ENCODE data around the gene DENND1C. TPM values are rescaled to one million over a fixed set of nuclear protein-coding genes. Genes with fewer than 3 reads are reported as not detected.
A peak's percentile ranks its signal among the peaks of the same experiment; 100 is the strongest.

The DENND1C gene
- total and polyA plus RNA-seq, 9 of the 15 experiments (the other 6 are each of a cell fraction or from before 2014, with no cell fraction given) = 0.03 to 1.2 (median 0.32) TPM; not detected in 1

DNA sequence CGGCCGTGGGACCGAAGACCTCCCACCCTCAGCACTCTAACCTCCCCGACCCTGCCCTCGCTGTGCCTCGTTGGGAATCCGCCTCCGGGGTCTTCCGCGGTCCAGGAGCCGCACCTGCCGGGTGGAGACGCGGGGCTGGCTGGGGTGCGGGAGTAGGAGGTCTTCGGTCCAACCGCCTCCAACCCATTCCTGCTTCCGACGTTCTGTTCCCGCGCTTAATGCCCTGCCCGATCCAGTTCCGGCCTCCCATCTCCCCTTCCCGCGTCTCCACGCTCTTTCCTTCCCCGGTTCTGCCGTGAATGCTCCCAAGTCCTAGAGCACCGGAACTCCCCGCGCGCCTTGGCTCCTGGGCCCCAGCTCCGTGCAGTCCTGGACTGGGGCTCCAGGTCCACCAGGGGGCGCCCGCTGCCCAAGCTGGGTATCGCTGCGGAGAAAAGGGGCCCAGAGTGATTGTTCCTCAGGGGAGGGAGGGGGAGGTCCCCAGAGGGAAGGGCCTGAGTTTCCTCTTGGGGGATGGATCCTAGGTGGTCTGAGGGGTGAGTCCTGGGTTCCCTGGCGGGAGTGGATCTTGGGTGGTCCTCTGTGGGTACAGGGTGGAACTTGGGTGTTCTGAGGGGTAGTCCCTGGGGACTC is 35.2 kb upstream of the DENND1C start (continued):
- TF ChIP-seq, protein P1, sequence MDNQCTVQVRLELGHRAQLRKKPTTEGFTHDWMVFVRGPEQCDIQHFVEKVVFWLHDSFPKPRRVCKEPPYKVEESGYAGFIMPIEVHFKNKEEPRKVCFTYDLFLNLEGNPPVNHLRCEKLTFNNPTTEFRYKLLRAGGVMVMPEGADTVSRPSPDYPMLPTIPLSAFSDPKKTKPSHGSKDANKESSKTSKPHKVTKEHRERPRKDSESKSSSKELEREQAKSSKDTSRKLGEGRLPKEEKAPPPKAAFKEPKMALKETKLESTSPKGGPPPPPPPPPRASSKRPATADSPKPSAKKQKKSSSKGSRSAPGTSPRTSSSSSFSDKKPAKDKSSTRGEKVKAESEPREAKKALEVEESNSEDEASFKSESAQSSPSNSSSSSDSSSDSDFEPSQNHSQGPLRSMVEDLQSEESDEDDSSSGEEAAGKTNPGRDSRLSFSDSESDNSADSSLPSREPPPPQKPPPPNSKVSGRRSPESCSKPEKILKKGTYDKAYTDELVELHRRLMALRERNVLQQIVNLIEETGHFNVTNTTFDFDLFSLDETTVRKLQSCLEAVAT (IDR thresholded peaks at IDR 0.05) = 0 out of 4 replicates have a peak, but pooled peaks of 1 of the 2 experiments have one; percentile 35
- TF ChIP-seq SETDB1 (IDR thresholded peaks at IDR 0.05; ENCODE audit: low read length) (no peak), CHD2 (IDR thresholded peaks at IDR 0.05; ENCODE audit: low read depth, low read length) (no peak), NR2C2 (CRISPR knock-in tag; IDR thresholded peaks at IDR 0.05) (peak; percentile 61; the same call in 1 of the 2 replicates), NR2C2 (tag; IDR thresholded peaks at IDR 0.05) (no peak), CTBP1 (IDR thresholded peaks at IDR 0.05; ENCODE audit: borderline replicate concordance) (peak; percentile 68), NUFIP1 (IDR thresholded peaks at IDR 0.05; ENCODE audit: partially characterized antibody) (no peak), FOXJ2 (tag; IDR thresholded peaks at IDR 0.05) (no peak), ZNF23 (CRISPR knock-in tag; IDR thresholded peaks at IDR 0.05) (no peak), TARDBP (IDR thresholded peaks at IDR 0.05) (0 out of 2 replicates have a peak, but pooled peaks have one; percentile 27)
- TF ChIP-seq, protein P2, sequence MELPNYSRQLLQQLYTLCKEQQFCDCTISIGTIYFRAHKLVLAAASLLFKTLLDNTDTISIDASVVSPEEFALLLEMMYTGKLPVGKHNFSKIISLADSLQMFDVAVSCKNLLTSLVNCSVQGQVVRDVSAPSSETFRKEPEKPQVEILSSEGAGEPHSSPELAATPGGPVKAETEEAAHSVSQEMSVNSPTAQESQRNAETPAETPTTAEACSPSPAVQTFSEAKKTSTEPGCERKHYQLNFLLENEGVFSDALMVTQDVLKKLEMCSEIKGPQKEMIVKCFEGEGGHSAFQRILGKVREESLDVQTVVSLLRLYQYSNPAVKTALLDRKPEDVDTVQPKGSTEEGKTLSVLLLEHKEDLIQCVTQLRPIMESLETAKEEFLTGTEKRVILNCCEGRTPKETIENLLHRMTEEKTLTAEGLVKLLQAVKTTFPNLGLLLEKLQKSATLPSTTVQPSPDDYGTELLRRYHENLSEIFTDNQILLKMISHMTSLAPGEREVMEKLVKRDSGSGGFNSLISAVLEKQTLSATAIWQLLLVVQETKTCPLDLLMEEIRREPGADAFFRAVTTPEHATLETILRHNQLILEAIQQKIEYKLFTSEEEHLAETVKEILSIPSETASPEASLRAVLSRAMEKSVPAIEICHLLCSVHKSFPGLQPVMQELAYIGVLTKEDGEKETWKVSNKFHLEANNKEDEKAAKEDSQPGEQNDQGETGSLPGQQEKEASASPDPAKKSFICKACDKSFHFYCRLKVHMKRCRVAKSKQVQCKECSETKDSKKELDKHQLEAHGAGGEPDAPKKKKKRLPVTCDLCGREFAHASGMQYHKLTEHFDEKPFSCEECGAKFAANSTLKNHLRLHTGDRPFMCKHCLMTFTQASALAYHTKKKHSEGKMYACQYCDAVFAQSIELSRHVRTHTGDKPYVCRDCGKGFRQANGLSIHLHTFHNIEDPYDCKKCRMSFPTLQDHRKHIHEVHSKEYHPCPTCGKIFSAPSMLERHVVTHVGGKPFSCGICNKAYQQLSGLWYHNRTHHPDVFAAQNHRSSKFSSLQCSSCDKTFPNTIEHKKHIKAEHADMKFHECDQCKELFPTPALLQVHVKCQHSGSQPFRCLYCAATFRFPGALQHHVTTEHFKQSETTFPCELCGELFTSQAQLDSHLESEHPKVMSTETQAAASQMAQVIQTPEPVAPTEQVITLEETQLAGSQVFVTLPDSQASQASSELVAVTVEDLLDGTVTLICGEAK (IDR thresholded peaks at IDR 0.05) = peak; percentile 76
- TF ChIP-seq, protein P2 (CRISPR knock-in tag; IDR thresholded peaks at IDR 0.05) = no peak
- TF ChIP-seq, protein P3, sequence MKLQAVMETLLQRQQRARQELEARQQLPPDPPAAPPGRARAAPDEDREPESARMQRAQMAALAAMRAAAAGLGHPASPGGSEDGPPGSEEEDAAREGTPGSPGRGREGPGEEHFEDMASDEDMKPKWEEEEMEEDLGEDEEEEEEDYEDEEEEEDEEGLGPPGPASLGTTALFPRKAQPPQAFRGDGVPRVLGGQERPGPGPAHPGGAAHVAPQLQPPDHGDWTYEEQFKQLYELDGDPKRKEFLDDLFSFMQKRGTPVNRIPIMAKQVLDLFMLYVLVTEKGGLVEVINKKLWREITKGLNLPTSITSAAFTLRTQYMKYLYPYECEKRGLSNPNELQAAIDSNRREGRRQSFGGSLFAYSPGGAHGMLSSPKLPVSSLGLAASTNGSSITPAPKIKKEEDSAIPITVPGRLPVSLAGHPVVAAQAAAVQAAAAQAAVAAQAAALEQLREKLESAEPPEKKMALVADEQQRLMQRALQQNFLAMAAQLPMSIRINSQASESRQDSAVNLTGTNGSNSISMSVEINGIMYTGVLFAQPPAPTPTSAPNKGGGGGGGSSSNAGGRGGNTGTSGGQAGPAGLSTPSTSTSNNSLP (IDR thresholded peaks at IDR 0.05; ENCODE audit: borderline replicate concordance, low read depth, low read length) = no peak

Measured in K562 (cell line).